ENCODE data around the gene MME.

MME gene

GRCh38 chr3:155038203-155038554 lies 41.9 kb upstream of the MME start:
- Histone ChIP-seq H3K9me2 (replicated peaks; ENCODE audit: control insufficient read depth, low read length) (no peaks in the 10 kb centered on the region), H3K36me3 (ENCODE audit: control insufficient read depth, low read length) (no peaks in the 10 kb centered on the region), H3K4me1 (ENCODE audit: control insufficient read depth, low read length) (no peaks in the 10 kb centered on the region), H3K27ac (ENCODE audit: low read depth, low read length) (no peak overlapping the region), H4K20me1 (ENCODE audit: control insufficient read depth, insufficient read depth, low read depth, low read length) (no peaks in the 10 kb centered on the region), H3F3A (ENCODE audit: control insufficient read depth, insufficient read depth) (no peaks in the 10 kb centered on the region), H3K4me3 (ENCODE audit: low read length) (no peak overlapping the region), H3K9me3 (ENCODE audit: control insufficient read depth, insufficient read depth, low read length) (no peaks in the 10 kb centered on the region; the same call in 1 of the 2 replicates), H3K4me2 (ENCODE audit: low read length) (no peak overlapping the region), H3K79me2 (ENCODE audit: control insufficient read depth, low read length) (no peaks in the 10 kb centered on the region), H3K27me3 (ENCODE audit: control insufficient read depth, low read length) (no peaks in the 10 kb centered on the region)
- no peak for TF ChIP-seq CTCF (IDR thresholded peaks at IDR 0.05; ENCODE audit: low read depth, low read length, poor library complexity, severe bottlenecking)
- TF ChIP-seq EZH2phosphoT487 (IDR thresholded peaks at IDR 0.05; ENCODE audit: borderline replicate concordance, low read length): no peak

GRCh38 chr3:155046935-155047334 lies 33.2 kb upstream of the MME start:
- Histone ChIP-seq H3K4me3 (ENCODE audit: low read length) (no peak overlapping the region), H3F3A (ENCODE audit: control insufficient read depth, insufficient read depth) (no peaks in the 10 kb centered on the region), H3K27me3 (ENCODE audit: control insufficient read depth, low read length) (no peaks in the 10 kb centered on the region), H3K79me2 (ENCODE audit: control insufficient read depth, low read length) (no peaks in the 10 kb centered on the region), H3K4me2 (ENCODE audit: low read length) (no peak overlapping the region), H3K4me1 (ENCODE audit: control insufficient read depth, low read length) (peaks cover 16% of the 10 kb centered on the region), H3K9me3 (ENCODE audit: control insufficient read depth, insufficient read depth, low read length) (peaks cover 8% of the 10 kb centered on the region; the same call in 1 of the 2 replicates), H3K36me3 (ENCODE audit: control insufficient read depth, low read length) (no peaks in the 10 kb centered on the region; the same call in 1 of the 2 replicates), H4K20me1 (ENCODE audit: control insufficient read depth, insufficient read depth, low read depth, low read length) (no peaks in the 10 kb centered on the region), H3K9me2 (replicated peaks; ENCODE audit: control insufficient read depth, low read length) (no peaks in the 10 kb centered on the region), H3K27ac (ENCODE audit: low read depth, low read length) (no peak overlapping the region)
- TF ChIP-seq CTCF (IDR thresholded peaks at IDR 0.05; ENCODE audit: low read depth, low read length, poor library complexity, severe bottlenecking) (no peak), EZH2phosphoT487 (IDR thresholded peaks at IDR 0.05; ENCODE audit: borderline replicate concordance, low read length) (no peak)

- no peak overlapping the region for H3K4me3 ChIP-seq (ENCODE audit: low read length)
- no peaks in the 10 kb centered on the region for H3K9me2 ChIP-seq (replicated peaks; ENCODE audit: control insufficient read depth, low read length)
- H3K4me1 ChIP-seq (ENCODE audit: control insufficient read depth, low read length): peaks cover 16% of the 10 kb centered on the region
- no peaks in the 10 kb centered on the region for H4K20me1 ChIP-seq (ENCODE audit: control insufficient read depth, insufficient read depth, low read depth, low read length)
- no peak overlapping the region for H3K4me2 ChIP-seq (ENCODE audit: low read length)
- no peaks in the 10 kb centered on the region for H3F3A ChIP-seq (ENCODE audit: control insufficient read depth, insufficient read depth)
- no peaks in the 10 kb centered on the region for H3K27me3 ChIP-seq (ENCODE audit: control insufficient read depth, low read length)
- H3K36me3 ChIP-seq (ENCODE audit: control insufficient read depth, low read length): no peaks in the 10 kb centered on the region; the same call in 1 of the 2 replicates
- TF ChIP-seq CTCF (IDR thresholded peaks at IDR 0.05; ENCODE audit: low read depth, low read length, poor library complexity, severe bottlenecking) (no peak), EZH2phosphoT487 (IDR thresholded peaks at IDR 0.05; ENCODE audit: borderline replicate concordance, low read length) (no peak)
- no peak overlapping the region for H3K27ac ChIP-seq (ENCODE audit: low read depth, low read length)
- H3K9me3 ChIP-seq (ENCODE audit: control insufficient read depth, insufficient read depth, low read length): peaks cover 15% of the 10 kb centered on the region; the same call in 1 of the 2 replicates
- H3K79me2 ChIP-seq (ENCODE audit: control insufficient read depth, low read length): no peaks in the 10 kb centered on the region
Observed at GRCh38 chr3:155047672-155048071, 32.4 kb upstream of the MME start.

Data from DOHH2 (cell line).